A673 (cell line): ENCODE measurements around the gene OSBPL1A.

Source experiments
- EZH2 ChIP-seq: fragments of 200-600 bp; sonication (generic); IDR thresholded peaks from 2 replicates; pipeline ENCODE4 v1.6.1; 2017; ENCODE audit warnings: borderline replicate concordance, low read depth, mild to moderate bottlenecking, mixed read lengths, antibody characterized with exemption, low read length; ENCODE audit not compliant: poor library complexity, severe bottlenecking
- TF ChIP-seq, protein P1 (sequence below): fragments of 300-800, 200-600 bp; sonication (generic); conservative IDR thresholded peaks from 2 replicates; pipeline ENCODE4 v1.5.1; 2017; ENCODE audit warnings: low read depth, mild to moderate bottlenecking, antibody characterized with exemption, low read length, moderate library complexity, mixed read lengths

GRCh38 chr18:24271381-24272228 lies 126.0 kb downstream of the OSBPL1A start:
- TF ChIP-seq, protein P1, sequence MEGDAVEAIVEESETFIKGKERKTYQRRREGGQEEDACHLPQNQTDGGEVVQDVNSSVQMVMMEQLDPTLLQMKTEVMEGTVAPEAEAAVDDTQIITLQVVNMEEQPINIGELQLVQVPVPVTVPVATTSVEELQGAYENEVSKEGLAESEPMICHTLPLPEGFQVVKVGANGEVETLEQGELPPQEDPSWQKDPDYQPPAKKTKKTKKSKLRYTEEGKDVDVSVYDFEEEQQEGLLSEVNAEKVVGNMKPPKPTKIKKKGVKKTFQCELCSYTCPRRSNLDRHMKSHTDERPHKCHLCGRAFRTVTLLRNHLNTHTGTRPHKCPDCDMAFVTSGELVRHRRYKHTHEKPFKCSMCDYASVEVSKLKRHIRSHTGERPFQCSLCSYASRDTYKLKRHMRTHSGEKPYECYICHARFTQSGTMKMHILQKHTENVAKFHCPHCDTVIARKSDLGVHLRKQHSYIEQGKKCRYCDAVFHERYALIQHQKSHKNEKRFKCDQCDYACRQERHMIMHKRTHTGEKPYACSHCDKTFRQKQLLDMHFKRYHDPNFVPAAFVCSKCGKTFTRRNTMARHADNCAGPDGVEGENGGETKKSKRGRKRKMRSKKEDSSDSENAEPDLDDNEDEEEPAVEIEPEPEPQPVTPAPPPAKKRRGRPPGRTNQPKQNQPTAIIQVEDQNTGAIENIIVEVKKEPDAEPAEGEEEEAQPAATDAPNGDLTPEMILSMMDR: no peak
- no peak for TF ChIP-seq EZH2
